IPS-18c (cell line): ENCODE results near the gene CD99L2.

Experiments used
- H3K4me3 ChIP-seq: 2 replicates; pipeline ENCODE4 v1.7.0; 2013; ENCODE audit warnings: low read depth, mild to moderate bottlenecking, low read length, moderate library complexity; ENCODE audit not compliant: insufficient read depth
- H3K9me3 ChIP-seq: one replicate; pipeline ENCODE4 v1.6.1; 2013; ENCODE audit warnings: mild to moderate bottlenecking, low read length, moderate library complexity; ENCODE audit not compliant: control insufficient read depth, insufficient read depth

Gene CD99L2

GRCh38 chrX:150775569-150776350 is 122.7 kb downstream of the CD99L2 start:
- no peak overlapping the region for H3K4me3 ChIP-seq
- peaks cover 10% of the 10 kb centered on the region for H3K9me3 ChIP-seq

- Histone ChIP-seq H3K9me3 (peaks cover 10% of the 10 kb centered on the region), H3K4me3 (no peak overlapping the region; the same call in 1 of the 2 replicates)
These were observed 123.5 kb downstream of the CD99L2 start for GRCh38 chrX:150774798-150775568.

- H3K4me3 ChIP-seq: no peak overlapping the region
- peaks cover 5% of the 10 kb centered on the region for H3K9me3 ChIP-seq
These were observed 124.8 kb downstream of the CD99L2 start for GRCh38 chrX:150773634-150774033.

GRCh38 chrX:150773117-150773516 is 125.4 kb downstream of the CD99L2 start:
- no peak overlapping the region for H3K4me3 ChIP-seq
- peaks cover 5% of the 10 kb centered on the region for H3K9me3 ChIP-seq

DNA sequence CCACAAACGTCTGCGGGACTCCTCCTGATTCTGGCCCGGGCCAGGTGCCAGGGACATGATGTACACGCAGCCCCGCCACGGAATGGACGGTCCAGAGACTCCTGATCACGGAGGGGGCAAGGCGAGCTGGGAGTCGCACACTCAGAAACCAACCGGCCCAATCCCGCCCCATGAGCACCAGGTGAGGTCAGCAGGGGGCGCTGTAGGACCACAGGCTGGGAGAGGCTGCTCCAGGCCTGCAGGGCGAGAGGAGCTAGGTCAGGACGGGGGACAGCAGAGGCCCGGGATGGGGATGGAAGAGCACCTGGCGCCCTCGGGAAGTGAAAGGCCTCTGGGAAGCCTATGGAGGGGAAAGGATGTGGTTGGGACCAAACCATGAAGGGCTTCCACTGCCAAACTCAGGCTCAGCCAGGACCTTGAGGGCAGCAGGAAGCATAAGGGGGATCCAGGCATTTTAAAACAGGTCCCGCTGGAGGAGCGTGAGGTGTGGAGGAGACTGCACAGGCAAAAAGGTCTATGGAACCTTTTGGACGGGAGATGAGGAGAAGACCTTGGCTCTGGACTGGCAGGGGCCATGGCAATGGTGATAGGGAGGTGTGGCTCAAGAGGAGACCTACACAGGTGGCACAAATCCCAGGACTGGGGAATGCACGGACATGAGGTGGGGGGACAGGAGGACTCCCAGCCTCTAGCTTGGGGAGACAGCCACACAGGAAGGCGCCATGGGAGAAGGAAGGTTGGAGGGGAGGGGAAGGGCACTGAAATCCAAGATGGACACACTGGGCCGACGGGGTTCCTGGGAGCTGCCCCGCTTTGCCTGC is 126.1 kb downstream of the CD99L2 start:
- Histone ChIP-seq H3K9me3 (peaks cover 5% of the 10 kb centered on the region), H3K4me3 (no peak overlapping the region)

DNA sequence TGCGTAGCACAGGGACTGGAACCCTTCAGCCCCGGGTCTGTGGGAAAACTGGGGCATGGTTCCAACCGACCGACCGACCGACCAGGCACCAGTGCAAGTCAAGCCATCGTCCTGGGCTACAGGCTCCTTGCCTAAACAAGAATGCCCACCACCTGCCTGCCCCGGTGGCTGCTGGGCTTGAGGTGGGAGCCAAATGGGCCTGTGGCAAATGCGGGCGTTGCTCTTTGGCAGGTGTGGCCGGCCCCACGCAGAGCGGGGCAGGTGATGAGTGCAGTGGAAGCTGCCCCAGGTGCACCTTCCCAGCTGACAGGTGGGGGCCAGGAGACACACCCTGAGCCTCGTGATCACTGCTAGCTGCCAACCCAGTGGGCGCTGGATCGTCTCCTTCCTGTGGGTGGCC is 127.4 kb downstream of the CD99L2 start:
- H3K9me3 ChIP-seq: peaks cover 8% of the 10 kb centered on the region

DNA sequence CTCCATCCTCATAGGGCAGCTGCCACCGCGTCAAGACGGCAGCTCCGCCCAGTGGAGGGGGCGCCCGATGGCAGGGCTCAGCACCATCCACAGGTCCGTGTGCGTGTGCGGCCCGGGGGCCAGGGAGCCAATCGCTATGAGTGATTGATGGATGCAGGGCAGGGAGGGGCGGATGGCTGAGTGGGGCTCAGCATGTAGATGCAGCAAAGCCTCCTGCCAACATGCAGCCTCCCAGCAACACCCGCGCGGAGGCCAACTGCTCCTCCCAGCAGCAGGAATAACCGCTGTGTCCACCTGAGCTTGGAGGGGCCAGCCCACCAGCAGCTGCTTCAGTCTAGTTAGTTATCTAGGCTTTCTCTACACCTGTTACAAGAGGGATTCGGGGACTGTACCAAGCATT is 127.8 kb downstream of the CD99L2 start:
- H3K9me3 ChIP-seq: peaks cover 8% of the 10 kb centered on the region

More for the DNA sequence above, 127.4 kb downstream of the CD99L2 start:
- no peak overlapping the region; the same call in 1 of the 2 replicates for H3K4me3 ChIP-seq

GRCh38 chrX:150769408-150769807 is 129.1 kb downstream of the CD99L2 start:
- peaks cover 13% of the 10 kb centered on the region for H3K9me3 ChIP-seq
- H3K4me3 ChIP-seq: no peak overlapping the region

More for the DNA sequence above, 127.8 kb downstream of the CD99L2 start:
- no peak overlapping the region for H3K4me3 ChIP-seq

- peaks cover 13% of the 10 kb centered on the region for H3K9me3 ChIP-seq
- no peak overlapping the region for H3K4me3 ChIP-seq
These were observed 129.8 kb downstream of the CD99L2 start for GRCh38 chrX:150768580-150769190.

- H3K9me3 ChIP-seq: peaks cover 13% of the 10 kb centered on the region
- H3K4me3 ChIP-seq: no peak overlapping the region
These were observed 130.4 kb downstream of the CD99L2 start for GRCh38 chrX:150768132-150768485.

- H3K4me3 ChIP-seq: no peak overlapping the region
These were observed 130.9 kb downstream of the CD99L2 start for GRCh38 chrX:150767475-150768131.

DNA sequence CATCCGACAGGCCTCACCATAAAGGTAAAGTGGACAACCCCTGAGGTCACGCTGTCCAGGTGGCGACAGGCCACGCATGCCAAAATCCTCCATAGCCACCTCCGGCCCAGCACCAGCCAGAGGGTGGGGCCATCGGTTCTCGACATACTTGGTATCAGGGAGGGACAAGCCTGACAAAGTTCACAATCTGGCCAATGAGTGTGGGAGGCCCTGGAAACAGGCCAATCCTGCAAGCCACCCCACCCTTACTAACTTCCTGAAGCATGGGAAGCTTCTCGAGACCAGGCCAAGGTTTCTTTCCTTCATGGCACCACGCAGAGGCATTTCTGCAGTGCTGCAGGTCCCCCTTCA is 131.4 kb downstream of the CD99L2 start:
- H3K4me3 ChIP-seq: no peak overlapping the region
- H3K9me3 ChIP-seq: peaks cover 15% of the 10 kb centered on the region

More at GRCh38 chrX:150767475-150768131, 130.9 kb downstream of the CD99L2 start:
- H3K9me3 ChIP-seq: peaks cover 13% of the 10 kb centered on the region

- H3K4me3 ChIP-seq: no peak overlapping the region
These were observed 132.0 kb downstream of the CD99L2 start for GRCh38 chrX:150766351-150767044.

GRCh38 chrX:150765782-150766350 is 132.6 kb downstream of the CD99L2 start:
- Histone ChIP-seq H3K9me3 (peaks cover 11% of the 10 kb centered on the region), H3K4me3 (no peak overlapping the region)

More at GRCh38 chrX:150766351-150767044, 132.0 kb downstream of the CD99L2 start:
- H3K9me3 ChIP-seq: peaks cover 15% of the 10 kb centered on the region

GRCh38 chrX:150765237-150765636 is 133.2 kb downstream of the CD99L2 start:
- Histone ChIP-seq H3K4me3 (no peak overlapping the region), H3K9me3 (peaks cover 10% of the 10 kb centered on the region)

GRCh38 chrX:150763810-150764209 is 134.7 kb downstream of the CD99L2 start:
- Histone ChIP-seq H3K4me3 (no peak overlapping the region), H3K9me3 (peaks cover 10% of the 10 kb centered on the region)
